HG03439 (cell line): Measurements from ENCODE around the gene CAMSAP3.

ENCODE experiments used
- ATAC-seq: cut with Tn5 transposase; IDR thresholded peaks from one replicate; pipeline ENCODE4 v1.9.1; 2021; ENCODE audit warnings: mild to moderate bottlenecking, moderate library complexity; ENCODE audit not compliant: unreplicated experiment

CAMSAP3 gene

DNA sequence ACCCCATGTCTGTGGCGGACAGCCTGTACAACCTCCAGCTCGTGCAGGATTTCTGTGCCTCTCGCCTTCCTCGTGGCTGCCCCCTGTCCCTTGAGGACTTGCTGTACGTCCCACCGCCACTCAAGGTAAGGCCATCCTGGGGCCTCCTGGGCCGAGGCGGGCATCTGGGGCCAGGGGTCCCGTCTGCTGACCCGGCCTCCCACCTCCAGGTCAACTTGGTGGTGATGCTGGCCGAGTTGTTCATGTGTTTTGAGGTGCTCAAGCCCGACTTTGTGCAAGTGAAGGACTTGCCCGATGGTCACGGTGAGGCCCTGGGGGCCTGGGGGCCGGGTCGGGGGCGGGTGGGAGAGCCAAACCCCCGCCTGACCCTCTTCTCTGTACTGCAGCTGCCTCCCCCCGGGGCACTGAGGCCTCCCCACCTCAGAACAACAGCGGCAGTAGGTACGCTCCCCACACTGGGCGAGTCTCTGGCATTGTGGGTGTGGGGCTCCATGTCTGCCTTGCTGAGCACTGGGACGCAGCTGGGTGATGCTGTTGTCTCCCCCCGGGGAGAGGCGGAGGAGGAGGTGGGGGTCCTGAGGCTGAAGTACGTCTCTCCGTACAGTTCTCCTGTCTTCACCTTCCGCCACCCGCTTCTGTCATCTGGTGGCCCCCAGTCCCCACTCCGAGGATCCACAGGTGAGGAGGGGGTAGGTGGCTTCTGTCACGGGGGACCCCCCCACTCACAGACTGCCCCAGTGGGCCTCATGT is 15.0 kb downstream of the CAMSAP3 start:
- ATAC-seq = no peak

DNA sequence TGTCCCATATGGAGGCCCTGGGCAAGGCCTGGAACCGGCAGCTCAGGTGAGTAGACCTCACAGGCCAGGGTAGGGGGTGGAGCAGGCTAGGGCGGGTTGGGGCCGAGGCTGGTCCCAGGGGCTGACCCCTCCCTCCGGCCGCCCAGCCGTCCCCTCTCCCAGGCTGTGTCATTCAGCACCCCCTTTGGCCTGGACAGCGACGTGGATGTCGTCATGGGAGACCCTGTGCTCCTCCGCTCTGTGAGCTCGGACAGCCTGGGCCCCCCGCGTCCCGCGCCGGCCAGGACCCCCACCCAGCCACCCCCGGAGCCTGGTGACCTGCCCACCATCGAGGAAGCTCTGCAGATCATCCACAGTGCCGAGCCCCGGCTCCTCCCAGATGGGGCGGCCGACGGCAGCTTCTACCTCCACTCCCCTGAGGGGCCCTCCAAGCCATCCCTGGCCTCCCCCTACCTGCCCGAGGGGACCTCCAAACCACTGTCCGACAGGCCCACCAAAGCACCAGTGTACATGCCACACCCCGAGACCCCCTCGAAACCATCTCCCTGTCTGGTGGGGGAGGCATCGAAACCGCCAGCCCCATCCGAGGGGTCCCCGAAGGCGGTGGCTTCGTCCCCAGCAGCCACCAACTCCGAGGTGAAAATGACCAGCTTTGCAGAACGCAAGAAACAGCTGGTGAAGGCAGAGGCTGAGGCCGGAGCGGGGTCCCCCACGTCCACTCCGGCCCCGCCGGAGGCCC is 16.0 kb downstream of the CAMSAP3 start:
- ATAC-seq = no peak

DNA sequence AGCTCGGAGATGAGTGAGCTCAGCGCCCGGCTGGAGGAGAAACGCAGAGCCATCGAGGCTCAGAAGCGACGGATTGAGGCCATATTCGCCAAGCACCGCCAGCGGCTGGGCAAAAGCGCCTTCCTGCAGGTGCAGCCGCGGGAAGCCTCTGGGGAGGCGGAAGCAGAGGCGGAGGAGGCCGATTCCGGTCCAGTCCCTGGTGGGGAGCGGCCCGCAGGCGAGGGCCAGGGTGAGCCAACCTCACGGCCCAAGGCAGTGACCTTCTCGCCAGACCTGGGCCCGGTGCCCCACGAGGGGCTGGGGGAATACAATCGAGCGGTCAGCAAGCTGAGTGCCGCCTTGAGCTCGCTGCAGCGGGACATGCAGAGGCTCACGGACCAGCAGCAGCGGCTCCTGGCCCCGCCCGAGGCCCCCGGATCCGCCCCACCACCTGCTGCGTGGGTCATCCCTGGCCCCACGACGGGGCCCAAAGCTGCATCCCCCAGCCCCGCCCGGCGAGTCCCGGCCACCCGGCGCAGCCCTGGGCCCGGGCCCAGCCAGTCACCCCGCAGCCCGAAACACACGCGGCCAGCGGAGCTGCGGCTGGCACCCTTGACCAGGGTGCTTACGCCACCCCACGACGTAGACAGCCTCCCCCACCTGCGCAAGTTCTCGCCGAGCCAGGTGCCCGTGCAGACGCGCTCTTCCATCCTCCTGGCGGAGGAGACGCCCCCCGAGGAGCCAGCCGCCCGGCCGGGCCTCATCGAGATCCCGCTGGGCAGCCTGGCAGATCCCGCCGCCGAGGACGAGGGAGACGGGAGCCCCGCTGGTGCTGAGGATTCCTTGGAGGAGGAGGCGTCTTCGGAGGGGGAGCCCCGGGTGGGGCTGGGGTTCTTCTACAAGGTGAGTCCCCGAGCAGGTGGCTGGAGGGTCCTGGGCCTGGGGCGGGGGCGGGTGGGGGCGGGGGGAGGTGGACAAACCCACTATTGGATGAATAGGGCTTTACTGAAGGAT is 16.9 kb downstream of the CAMSAP3 start:
- ATAC-seq = no peak

DNA sequence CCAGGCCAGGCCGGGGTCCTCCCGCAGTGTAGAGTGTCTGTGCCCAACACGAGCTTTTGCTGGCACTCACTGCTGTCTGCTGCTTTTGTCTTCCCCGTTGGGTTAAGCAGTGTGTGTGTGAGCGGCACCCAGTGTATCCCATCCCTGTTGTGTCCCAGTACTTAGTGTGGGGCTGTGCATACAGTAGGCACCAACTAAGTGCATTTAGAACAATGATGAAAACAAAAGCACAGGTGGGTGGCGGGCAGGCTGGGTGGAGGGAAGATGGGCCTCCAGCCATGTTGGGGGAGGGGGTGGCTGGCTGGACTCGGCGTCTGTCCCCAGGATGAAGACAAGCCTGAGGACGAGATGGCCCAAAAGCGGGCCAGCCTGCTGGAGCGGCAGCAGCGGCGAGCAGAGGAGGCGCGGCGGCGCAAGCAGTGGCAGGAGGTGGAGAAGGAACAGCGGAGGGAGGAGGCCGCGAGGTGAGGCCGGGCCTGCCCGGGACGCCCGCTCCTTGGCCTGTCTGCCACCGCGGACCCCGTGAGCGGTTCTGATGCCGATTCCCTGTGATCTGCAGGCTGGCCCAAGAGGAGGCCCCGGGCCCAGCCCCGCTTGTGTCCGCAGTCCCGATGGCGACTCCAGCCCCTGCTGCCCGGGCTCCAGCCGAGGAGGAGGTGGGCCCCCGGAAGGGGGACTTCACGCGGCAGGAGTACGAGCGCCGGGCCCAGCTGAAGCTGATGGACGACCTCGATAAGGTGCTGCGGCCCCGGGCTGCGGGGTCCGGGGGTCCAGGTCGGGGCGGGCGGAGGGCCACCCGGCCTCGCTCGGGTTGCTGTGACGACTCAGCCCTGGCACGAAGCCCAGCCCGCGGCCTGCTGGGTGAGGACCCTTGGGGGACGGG is 19.4 kb downstream of the CAMSAP3 start:
- ATAC-seq = no peak

GRCh38 chr19:7617172-7617571 is 21.5 kb downstream of the CAMSAP3 start:
- ATAC-seq = no peak

DNA sequence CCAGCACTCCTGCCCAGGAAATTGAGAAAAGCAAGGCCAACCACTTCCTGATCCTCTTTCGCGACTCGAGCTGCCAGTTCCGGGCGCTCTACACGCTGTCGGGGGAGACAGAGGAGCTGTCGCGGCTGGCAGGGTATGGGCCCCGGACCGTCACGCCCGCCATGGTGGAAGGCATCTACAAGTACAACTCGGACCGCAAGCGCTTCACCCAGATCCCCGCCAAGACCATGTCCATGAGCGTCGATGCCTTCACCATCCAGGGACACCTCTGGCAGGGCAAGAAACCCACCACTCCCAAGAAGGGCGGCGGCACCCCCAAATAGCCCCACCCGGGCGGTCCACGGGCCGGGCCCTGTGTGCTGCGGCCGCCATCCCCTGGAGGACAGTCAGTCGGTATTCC is 22.1 kb downstream of the CAMSAP3 start:
- no peak for ATAC-seq

DNA sequence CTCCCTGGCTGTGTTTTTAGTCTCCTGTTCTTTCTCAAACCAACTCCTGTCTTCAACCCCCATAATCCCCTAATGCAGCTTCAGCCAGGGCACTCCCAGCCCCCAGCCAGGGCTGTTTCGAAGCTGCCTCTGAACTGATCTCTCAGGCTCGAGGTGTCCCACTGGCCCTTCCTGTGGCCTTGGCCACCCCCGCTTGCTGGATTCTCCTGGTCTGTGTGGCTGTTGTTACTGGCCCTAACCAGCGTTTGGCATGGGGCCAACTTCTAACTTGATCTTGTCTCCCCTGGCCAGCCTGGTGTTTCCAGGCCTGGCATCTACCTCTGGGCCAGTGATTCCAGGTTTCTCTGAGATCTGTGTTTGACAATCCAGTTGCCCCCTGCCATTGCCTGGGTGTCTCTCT is 22.7 kb downstream of the CAMSAP3 start:
- no peak for ATAC-seq

- ATAC-seq = no peak
Measured at GRCh38 chr19:7618771-7619510, 23.3 kb downstream of the CAMSAP3 start.

GRCh38 chr19:7619671-7620441 is 24.2 kb downstream of the CAMSAP3 start:
- ATAC-seq = no peak

GRCh38 chr19:7620442-7621412 is 25.1 kb downstream of the CAMSAP3 start:
- no peak for ATAC-seq

DNA sequence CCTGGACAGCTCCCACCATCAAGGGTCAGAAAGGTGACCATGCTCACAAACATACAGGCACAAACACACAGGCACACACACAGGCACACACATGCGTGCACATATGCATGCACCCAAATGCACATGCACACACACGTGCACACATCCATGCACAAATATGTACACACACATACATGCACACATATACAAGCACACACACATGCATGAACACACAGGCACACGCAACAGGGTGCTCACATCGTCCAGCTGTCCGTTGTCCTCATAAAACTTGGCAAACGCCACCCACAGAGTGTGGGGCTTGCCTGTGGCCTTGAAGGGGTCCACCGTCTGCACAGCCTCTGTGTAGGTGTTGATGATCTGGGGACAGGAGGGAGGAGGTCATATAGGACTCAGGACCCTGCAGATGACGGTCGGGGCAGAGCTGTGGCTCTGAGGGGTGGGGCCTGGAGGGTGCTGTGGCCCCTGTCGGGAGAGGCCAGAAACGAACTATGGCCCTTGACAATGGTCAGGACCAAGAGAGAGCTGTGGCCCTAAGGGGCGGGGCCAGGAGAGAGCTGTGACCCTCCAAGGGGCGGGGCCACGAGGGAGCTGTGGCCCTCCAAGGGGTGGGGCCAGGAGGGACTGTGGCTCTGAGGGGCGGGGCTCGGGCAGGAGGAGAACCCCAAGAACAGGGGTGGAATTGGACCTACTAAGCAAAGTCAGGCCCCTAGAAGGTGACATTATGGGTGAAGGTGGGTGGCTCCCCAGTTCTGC is 27.4 kb downstream of the CAMSAP3 start:
- no peak for ATAC-seq

DNA sequence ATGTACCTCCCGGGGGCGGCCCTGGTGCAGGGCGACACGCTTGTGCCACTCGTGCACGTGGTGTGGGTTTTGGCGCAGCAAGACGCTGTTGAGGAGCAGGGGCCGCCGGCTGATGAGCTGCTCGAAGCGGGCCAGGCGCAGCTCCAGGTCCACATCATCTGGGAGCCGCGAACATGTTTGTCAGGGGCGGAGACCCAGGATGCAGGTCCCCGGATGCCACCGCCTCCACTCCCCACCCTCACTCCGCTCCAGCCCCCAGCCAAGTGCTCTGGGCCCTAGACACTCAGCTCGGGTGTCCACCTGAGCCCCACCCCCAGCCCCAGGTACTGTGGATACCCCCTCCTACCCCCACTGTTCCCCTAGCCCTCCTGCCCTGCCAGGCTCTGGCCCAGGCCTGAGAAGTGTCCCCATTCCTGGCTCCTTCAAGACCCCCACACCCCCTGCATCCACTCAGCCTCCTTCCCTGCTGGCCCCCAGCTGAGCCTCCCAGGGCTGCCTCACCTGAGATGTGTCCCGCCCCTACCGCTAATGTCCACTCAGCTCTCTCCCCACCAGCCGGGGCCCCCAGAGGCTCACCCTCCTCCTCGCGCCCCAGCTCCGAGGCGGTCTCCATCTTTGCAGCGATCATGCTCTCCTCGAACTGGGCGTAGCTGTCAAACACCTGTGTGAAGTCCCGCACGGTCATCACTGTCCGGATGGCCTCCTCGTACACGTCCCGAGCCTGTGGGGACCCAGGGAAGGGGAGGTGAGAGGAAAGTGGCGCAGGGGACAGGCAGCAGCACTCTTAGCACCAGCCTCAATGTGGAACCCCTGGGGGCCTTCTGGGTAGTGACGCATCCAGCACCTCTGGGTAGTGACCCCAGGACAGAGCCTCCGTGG is 28.3 kb downstream of the CAMSAP3 start:
- ATAC-seq = no peak

DNA sequence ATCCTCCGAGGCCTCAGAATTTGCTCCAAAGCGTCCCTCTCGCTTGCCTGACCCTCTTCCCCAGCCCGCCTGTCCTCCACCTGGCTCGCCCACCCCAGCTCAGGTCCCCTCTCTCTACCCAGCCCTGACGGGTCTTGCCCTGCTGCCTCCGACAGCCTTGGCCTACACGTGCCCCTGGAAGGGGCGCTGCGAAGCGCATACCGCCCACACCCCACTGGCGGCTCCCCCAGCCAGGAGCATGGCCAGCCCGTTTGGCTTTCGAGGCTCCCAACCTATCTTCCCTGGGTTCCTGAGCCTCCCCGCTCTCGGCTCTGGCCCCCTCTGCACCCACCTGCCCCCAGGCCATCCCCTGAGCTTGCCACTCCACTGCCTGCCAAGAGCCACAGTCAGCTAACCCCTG is 29.1 kb downstream of the CAMSAP3 start:
- ATAC-seq = no peak

- no peak for ATAC-seq
Measured at GRCh38 chr19:7625763-7626372, 30.2 kb downstream of the CAMSAP3 start.

GRCh38 chr19:7627166-7627565 is 31.5 kb downstream of the CAMSAP3 start:
- no peak for ATAC-seq
